Measurements from ENCODE around the gene TRIM72. TPM values are rescaled to one million over a fixed set of nuclear protein-coding genes. Genes with fewer than 3 reads are reported as not detected.
"Not testable (repeated sequence)": the region's sequence is repeated elsewhere in the genome, so short reads cannot be mapped to it uniquely, and the experiment has no call there.

The TRIM72 gene
- total RNA-seq, 1 experiment from 2014 or later: 1.2 TPM

GRCh38 chr16:31194898-31195297 lies 19.0 kb upstream of the TRIM72 start:
- H3K56ac ChIP-seq (ENCODE audit: insufficient read length, low read depth, low read length): no peak overlapping the region
- H3K4ac ChIP-seq (ENCODE audit: low read depth, low read length): no peak overlapping the region
- H3K18ac ChIP-seq (ENCODE audit: insufficient read length, low read depth, low read length): no peak overlapping the region
- H3K23me2 ChIP-seq (ENCODE audit: insufficient read length, low read depth, low read length, poor library complexity, severe bottlenecking): no peaks in the 10 kb centered on the region
- WGBS (ENCODE audit: extremely low coverage, insufficient read length, low lambda C conversion rate): no CpG with 5 or more reads among the region's 7 CpGs
- no peak overlapping the region for H4K8ac ChIP-seq (replicated peaks; ENCODE audit: insufficient read length, low read depth, low read length)
- Mint-ChIP-seq H3K9me3 (no peaks in the 10 kb centered on the region), H3K4me1 (peaks cover 0 to 5% of the 10 kb centered on the region in 2 experiments; a peak in 1 of 4 replicates), H3K4me3 (no peak overlapping the region; a peak in 1 of 5 replicates), H3K36me3 (ENCODE audit: insufficient read depth in 1 of 3, low read depth in 3 of 3) (peaks cover 54 to 89% (median 75%) of the 10 kb centered on the region in 3 experiments), H3K27ac (peak overlapping the region in 1 of 3 experiments; percentile 32; a peak in 1 of 7 replicates), H3K27me3 (ENCODE audit: low read depth) (no peaks in the 10 kb centered on the region; the same call in 1 of the 2 replicates)
- no peak overlapping the region for H3K9ac ChIP-seq (ENCODE audit: extremely low read depth, insufficient read length, low read length)
- no peak overlapping the region for H4K5ac ChIP-seq (ENCODE audit: insufficient read length, low read depth, low read length)
- no peak overlapping the region for H4K91ac ChIP-seq (ENCODE audit: insufficient read length, low read depth, low read length)
- H3K79me2 ChIP-seq (ENCODE audit: insufficient read depth, low read length): 0 out of 2 replicates have a peak, but pooled peaks cover 2% of the 10 kb centered on the region
- H2BK12ac ChIP-seq (ENCODE audit: insufficient read length, low read depth, low read length): no peak overlapping the region
- no peak overlapping the region for H2AFZ ChIP-seq (ENCODE audit: low read length)
- no peak overlapping the region for H3K23ac ChIP-seq (ENCODE audit: insufficient read length, low read depth, low read length)
- no peak overlapping the region for H2AK5ac ChIP-seq (ENCODE audit: insufficient read length, low read length)
- H3T11ph ChIP-seq (ENCODE audit: low read length): no peak overlapping the region
- no peaks in the 10 kb centered on the region for H3K9me3 ChIP-seq (ENCODE audit: control insufficient read depth, low read depth, low read length)
- no peak for TF ChIP-seq CTCF (conservative IDR thresholded peaks at IDR 0.05)
- no peak overlapping the region for H2BK5ac ChIP-seq (ENCODE audit: insufficient read length, low read length)
- no peaks in the 10 kb centered on the region for H3K27me3 ChIP-seq (ENCODE audit: insufficient read depth, low read length)
- no peak overlapping the region for H2BK120ac ChIP-seq (ENCODE audit: low read depth, low read length, poor library complexity, severe bottlenecking)
- DNase-seq: no peak
- H3K4me1 ChIP-seq (ENCODE audit: insufficient read depth, low read length): no peaks in the 10 kb centered on the region
- no peak overlapping the region for H2BK20ac ChIP-seq (ENCODE audit: low read depth, low read length, poor library complexity, severe bottlenecking)
- H2BK15ac ChIP-seq (ENCODE audit: low read depth, low read length): no peak overlapping the region
- no peaks in the 10 kb centered on the region for H3K79me1 ChIP-seq (ENCODE audit: insufficient read depth, low read depth, low read length, poor library complexity, severe bottlenecking)
- no peak overlapping the region for H3K4me2 ChIP-seq (ENCODE audit: insufficient read depth, insufficient read length, low read length)
- H3K27ac ChIP-seq (ENCODE audit: insufficient read length, low read depth, low read length): no peak overlapping the region
- no peak overlapping the region for H3K14ac ChIP-seq (ENCODE audit: insufficient read depth, low read length)
- H4K20me1 ChIP-seq (ENCODE audit: control insufficient read depth, insufficient read depth, insufficient read length): no peaks in the 10 kb centered on the region

GRCh38 chr16:31195861-31196260 lies 18.1 kb upstream of the TRIM72 start:
- not testable (repeated sequence) for H3K9me3 Mint-ChIP-seq; H4K8ac ChIP-seq (replicated peaks; ENCODE audit: insufficient read length, low read depth, low read length); DNase-seq; H2BK12ac ChIP-seq (ENCODE audit: insufficient read length, low read depth, low read length); H3K56ac ChIP-seq (ENCODE audit: insufficient read length, low read depth, low read length); H3K27ac ChIP-seq (ENCODE audit: insufficient read length, low read depth, low read length); H2AK5ac ChIP-seq (ENCODE audit: insufficient read length, low read length); H2BK120ac ChIP-seq (ENCODE audit: low read depth, low read length, poor library complexity, severe bottlenecking); H3K4me1 ChIP-seq (ENCODE audit: insufficient read depth, low read length); H3K79me2 ChIP-seq (ENCODE audit: insufficient read depth, low read length); H2BK5ac ChIP-seq (ENCODE audit: insufficient read length, low read length); H3K4me2 ChIP-seq (ENCODE audit: insufficient read depth, insufficient read length, low read length); H3K9ac ChIP-seq (ENCODE audit: extremely low read depth, insufficient read length, low read length); H4K5ac ChIP-seq (ENCODE audit: insufficient read length, low read depth, low read length); H3K18ac ChIP-seq (ENCODE audit: insufficient read length, low read depth, low read length); H3K4ac ChIP-seq (ENCODE audit: low read depth, low read length); H3K23ac ChIP-seq (ENCODE audit: insufficient read length, low read depth, low read length); H3K9me3 ChIP-seq (ENCODE audit: control insufficient read depth, low read depth, low read length); H2AFZ ChIP-seq (ENCODE audit: low read length); H3K4me1 Mint-ChIP-seq; H3K27me3 Mint-ChIP-seq (ENCODE audit: low read depth); H4K91ac ChIP-seq (ENCODE audit: insufficient read length, low read depth, low read length); H3K4me3 Mint-ChIP-seq; H3K14ac ChIP-seq (ENCODE audit: insufficient read depth, low read length); H3K79me1 ChIP-seq (ENCODE audit: insufficient read depth, low read depth, low read length, poor library complexity, severe bottlenecking); H3K23me2 ChIP-seq (ENCODE audit: insufficient read length, low read depth, low read length, poor library complexity, severe bottlenecking); H2BK15ac ChIP-seq (ENCODE audit: low read depth, low read length); H3K27me3 ChIP-seq (ENCODE audit: insufficient read depth, low read length); H2BK20ac ChIP-seq (ENCODE audit: low read depth, low read length, poor library complexity, severe bottlenecking); H3T11ph ChIP-seq (ENCODE audit: low read length); H4K20me1 ChIP-seq (ENCODE audit: control insufficient read depth, insufficient read depth, insufficient read length)
- Mint-ChIP-seq H3K36me3 (ENCODE audit: insufficient read depth in 1 of 3, low read depth in 3 of 3) (peaks cover 45 to 82% (median 65%) of the 10 kb centered on the region in 3 experiments), H3K27ac (peak overlapping the region in 1 of 3 experiments; percentile 91; a peak in 2 of 7 replicates)
- no CpG with 5 or more reads among the region's 11 CpGs for WGBS (ENCODE audit: extremely low coverage, insufficient read length, low lambda C conversion rate)
